Activated B cell treated with CpG ODN at 0.5 μM for 24 hours (primary cell): Measurements from ENCODE around the gene IL12RB1. TPM values are rescaled to one million over a fixed set of nuclear protein-coding genes. Genes with fewer than 3 reads are reported as not detected.

Experiments
- ATAC-seq: fragments of 200-7000 bp; cut with Tn5 transposase; one replicate; pipeline ENCODE4 v1.10.0; 2021; ENCODE audit warnings: low read depth, mild to moderate bottlenecking, moderate library complexity
- CTCF ChIA-PET: fragments of 350-600 bp; sonication (Branson Sonifier 250); formaldehyde crosslinking; loops from one replicate; lab custom pipeline; 2021; ENCODE audit warnings: antibody characterized with exemption; lab: Charles Lee
- POLR2A ChIA-PET: fragments of 350-600 bp; sonication (Branson Sonifier 250); formaldehyde crosslinking; loops from one replicate; lab custom pipeline; 2021; ENCODE audit warnings: antibody characterized with exemption; lab: Charles Lee
- DNase-seq: peaks from one replicate; pipeline ENCODE4 v3.0.0; 2022
- H3K27ac Mint-ChIP-seq: one replicate; pipeline ENCODE4 v1.8.0; 2020; ENCODE audit warnings: mixed read lengths
- H3K27me3 Mint-ChIP-seq: one replicate; pipeline ENCODE4 v1.8.0; 2021; ENCODE audit warnings: mixed read lengths
- H3K36me3 Mint-ChIP-seq: one replicate; pipeline ENCODE4 v1.8.0; 2021; ENCODE audit warnings: low read depth, mixed read lengths
- H3K4me1 Mint-ChIP-seq: one replicate; pipeline ENCODE4 v1.8.0; 2021; ENCODE audit warnings: mixed read lengths
- H3K4me3 Mint-ChIP-seq: one replicate; pipeline ENCODE4 v1.8.0; 2020; ENCODE audit warnings: mild to moderate bottlenecking, mixed read lengths
- H3K9me3 Mint-ChIP-seq: one replicate; pipeline ENCODE4 v1.8.0; 2020; ENCODE audit warnings: mixed read lengths
- CTCF ChIP-seq: fragments of 200-600 bp; IDR thresholded peaks from one replicate; pipeline ENCODE4 v1.8.0; 2022; ENCODE audit warnings: antibody characterized with exemption, mild to moderate bottlenecking
- intact Hi-C: fragments of 100-400 bp; cut with micrococcal nuclease; formaldehyde crosslinking; loops from one replicate; pipeline ENCODE4 v1.15.1; 2024
- total RNA-seq: library from RNA; stranded (reverse); gene quantifications from 2 replicates; pipeline ENCODE4 v1.2.3, GENCODE V29; 2022

IL12RB1 gene
- total RNA-seq, 1 donor from 2014 or later, result 20.9 TPM

- ATAC-seq (no peak), DNase-seq (no peak)
- Mint-ChIP-seq H3K27ac (no peak overlapping the region), H3K4me3 (no peak overlapping the region), H3K36me3 (peaks cover 13% of the 10 kb centered on the region), H3K4me1 (peaks cover 32% of the 10 kb centered on the region), H3K9me3 (peaks cover 3% of the 10 kb centered on the region), H3K27me3 (no peaks in the 10 kb centered on the region)
- intact Hi-C loops, result no loop called here
- POLR2A ChIA-PET, result no interaction called here
- TF ChIP-seq CTCF, result no peak
- CTCF ChIA-PET, result no interaction called here
Observed at GRCh38 chr19:18083929-18084684, 2.6 kb downstream of the IL12RB1 start.

DNA sequence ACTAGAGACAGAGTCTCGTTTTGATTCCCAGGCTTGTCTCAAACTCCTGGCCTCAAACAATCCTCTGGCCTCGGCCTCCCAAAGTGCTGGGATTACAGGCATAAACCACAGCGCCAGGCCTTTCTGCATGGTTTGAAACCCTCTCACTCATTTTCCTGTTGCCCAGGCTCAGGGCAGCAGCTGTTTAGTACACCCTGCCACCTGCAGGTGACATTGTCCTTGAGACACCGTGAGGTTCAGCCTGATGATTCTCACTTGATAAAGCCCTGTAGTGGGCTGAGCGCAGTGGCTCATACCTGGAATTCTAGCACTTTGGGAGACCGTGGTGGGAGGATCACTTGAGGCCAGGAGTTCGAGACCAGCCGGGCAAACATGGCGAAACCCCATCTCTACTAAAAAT lies 12.5 kb downstream of the IL12RB1 start:
- DNase-seq (no peak), ATAC-seq (no peak)
- CTCF ChIA-PET, result no interaction called here
- intact Hi-C loops, result no loop called here
- no peak for TF ChIP-seq CTCF
- Mint-ChIP-seq H3K4me1 (no peaks in the 10 kb centered on the region), H3K27me3 (no peaks in the 10 kb centered on the region), H3K27ac (no peak overlapping the region), H3K4me3 (no peak overlapping the region), H3K36me3 (peaks cover 31% of the 10 kb centered on the region), H3K9me3 (no peaks in the 10 kb centered on the region)
- POLR2A ChIA-PET, result no interaction called here

- no peaks in the 10 kb centered on the region for H3K4me1 Mint-ChIP-seq
- H3K4me3 Mint-ChIP-seq, result no peak overlapping the region
- ATAC-seq (no peak), DNase-seq (no peak)
- no peaks in the 10 kb centered on the region for H3K9me3 Mint-ChIP-seq
- peak overlapping the region; percentile 6 for H3K27ac Mint-ChIP-seq
- TF ChIP-seq CTCF, result no peak
- peaks cover 29% of the 10 kb centered on the region for H3K36me3 Mint-ChIP-seq
- no peaks in the 10 kb centered on the region for H3K27me3 Mint-ChIP-seq
- intact Hi-C loops, result no loop called here
- CTCF ChIA-PET, result no interaction called here
- POLR2A ChIA-PET, result no interaction called here
Observed at GRCh38 chr19:18073197-18073596, 13.5 kb downstream of the IL12RB1 start.

GRCh38 chr19:18072335-18072734 lies 14.4 kb downstream of the IL12RB1 start:
- POLR2A ChIA-PET, result interaction anchor here (0.7 kb wide), 2 partner anchors 19 to 50 kb away, joined by 3 to 6 read pairs; no protein-coding TSS in a partner anchor
- no peak for DNase-seq
- ATAC-seq, result no peak
- Mint-ChIP-seq H3K4me1 (no peaks in the 10 kb centered on the region), H3K36me3 (peaks cover 25% of the 10 kb centered on the region), H3K4me3 (no peak overlapping the region), H3K9me3 (no peaks in the 10 kb centered on the region), H3K27me3 (no peaks in the 10 kb centered on the region), H3K27ac (no peak overlapping the region)
- intact Hi-C loops, result no loop called here
- CTCF ChIA-PET, result interaction anchor here (0.7 kb wide), 1 partner anchor 36 kb away, joined by 3 read pairs; no protein-coding TSS in a partner anchor
- TF ChIP-seq CTCF, result no peak

GRCh38 chr19:18070181-18070580 lies 16.6 kb downstream of the IL12RB1 start:
- Mint-ChIP-seq H3K27me3 (no peaks in the 10 kb centered on the region), H3K27ac (no peak overlapping the region), H3K36me3 (peaks cover 24% of the 10 kb centered on the region), H3K9me3 (no peaks in the 10 kb centered on the region), H3K4me1 (no peaks in the 10 kb centered on the region), H3K4me3 (no peak overlapping the region)
- no peak for TF ChIP-seq CTCF
- ATAC-seq (no peak), DNase-seq (no peak)
- intact Hi-C loops, result no loop called here
- CTCF ChIA-PET, result no interaction called here
- POLR2A ChIA-PET, result no interaction called here
